Measurements from ENCODE around the gene FRAT2.

FRAT2 gene

DNA sequence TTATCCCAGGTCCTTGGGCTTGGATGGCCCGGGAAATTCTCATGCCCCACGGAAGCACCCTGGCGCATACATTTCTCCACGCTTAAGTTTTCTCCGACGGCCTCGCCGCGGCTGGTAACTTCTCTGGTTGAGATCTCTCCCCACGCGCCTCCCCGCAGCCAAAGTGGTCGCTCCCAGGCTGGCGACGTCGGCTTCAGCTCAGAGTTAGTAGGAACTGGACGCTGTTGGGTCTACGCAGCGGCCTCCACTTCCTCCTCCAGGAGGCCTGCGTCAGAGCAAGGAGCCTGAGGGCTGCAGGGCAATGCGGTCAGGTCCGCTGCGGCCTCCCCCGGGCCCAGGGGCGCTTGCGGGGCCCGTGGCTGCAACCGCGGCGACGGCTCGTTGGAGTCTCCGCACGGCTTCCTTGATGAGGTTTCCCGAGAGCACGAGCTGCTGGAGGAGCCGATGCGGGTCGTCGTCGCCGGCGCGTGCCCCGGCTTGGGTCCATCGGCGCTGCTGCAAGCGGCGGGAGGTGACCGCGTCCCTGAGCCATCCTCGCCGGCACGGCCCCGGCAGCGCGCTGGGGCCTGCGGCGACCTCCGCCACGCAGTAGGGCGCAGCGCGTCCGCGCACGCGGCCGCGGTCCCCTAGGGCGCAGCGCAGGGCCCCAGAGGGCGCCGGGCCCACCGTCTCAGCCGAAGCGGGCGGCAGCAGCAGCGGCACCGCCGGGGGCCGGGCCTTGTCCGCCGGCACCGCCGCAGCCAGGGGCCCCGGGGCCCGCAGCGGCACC is 744 bp downstream of the FRAT2 start:
- H3K27ac ChIP-seq (ENCODE audit: low read depth, low read length) = peak overlapping the region; percentile 98

DNA sequence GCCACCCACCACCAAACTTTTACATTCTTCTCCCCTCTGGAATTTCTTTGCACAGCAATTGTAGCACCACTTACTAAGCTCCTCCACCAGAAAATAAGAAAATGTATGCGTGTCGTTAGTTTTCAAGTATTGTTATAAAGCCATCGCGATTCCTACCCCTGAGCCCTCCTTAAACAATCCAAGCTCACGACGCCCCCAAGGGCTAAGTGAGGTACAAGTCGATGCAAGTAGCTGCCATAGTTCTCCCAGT is 1.3 kb downstream of the FRAT2 start:
- Histone ChIP-seq H3K27me3 (ENCODE audit: insufficient read depth, low read length) (peaks cover 6% of the 10 kb centered on the region; the same call in 1 of the 2 replicates), H3K4me3 (ENCODE audit: low read length) (peak overlapping the region; percentile 82), H3K27ac (ENCODE audit: low read depth, low read length) (peak overlapping the region; percentile 5), H3K36me3 (ENCODE audit: insufficient read depth, low read length) (peaks cover 21% of the 10 kb centered on the region), H3K9ac (ENCODE audit: low read depth, low read length) (peak overlapping the region; percentile 94), H3K9me3 (ENCODE audit: insufficient read depth, low read depth, low read length) (no peaks in the 10 kb centered on the region), H3K4me1 (ENCODE audit: insufficient read depth, low read length) (peaks cover 26% of the 10 kb centered on the region)
- 0% methylated on average over 5 of the region's 7 CpGs for whole genome bisulfite sequencing

More for the DNA sequence above, 744 bp downstream of the FRAT2 start:
- Histone ChIP-seq H3K4me1 (ENCODE audit: insufficient read depth, low read length) (peaks cover 25% of the 10 kb centered on the region), H3K36me3 (ENCODE audit: insufficient read depth, low read length) (peaks cover 17% of the 10 kb centered on the region), H3K27me3 (ENCODE audit: insufficient read depth, low read length) (peaks cover 6% of the 10 kb centered on the region; the same call in 1 of the 2 replicates), H3K9ac (ENCODE audit: low read depth, low read length) (peak overlapping the region; percentile 94), H3K4me3 (ENCODE audit: low read length) (peak overlapping the region; percentile 82), H3K9me3 (ENCODE audit: insufficient read depth, low read depth, low read length) (no peaks in the 10 kb centered on the region)
- under 1% methylated on average over 89 of the region's 89 CpGs for WGBS

DNA sequence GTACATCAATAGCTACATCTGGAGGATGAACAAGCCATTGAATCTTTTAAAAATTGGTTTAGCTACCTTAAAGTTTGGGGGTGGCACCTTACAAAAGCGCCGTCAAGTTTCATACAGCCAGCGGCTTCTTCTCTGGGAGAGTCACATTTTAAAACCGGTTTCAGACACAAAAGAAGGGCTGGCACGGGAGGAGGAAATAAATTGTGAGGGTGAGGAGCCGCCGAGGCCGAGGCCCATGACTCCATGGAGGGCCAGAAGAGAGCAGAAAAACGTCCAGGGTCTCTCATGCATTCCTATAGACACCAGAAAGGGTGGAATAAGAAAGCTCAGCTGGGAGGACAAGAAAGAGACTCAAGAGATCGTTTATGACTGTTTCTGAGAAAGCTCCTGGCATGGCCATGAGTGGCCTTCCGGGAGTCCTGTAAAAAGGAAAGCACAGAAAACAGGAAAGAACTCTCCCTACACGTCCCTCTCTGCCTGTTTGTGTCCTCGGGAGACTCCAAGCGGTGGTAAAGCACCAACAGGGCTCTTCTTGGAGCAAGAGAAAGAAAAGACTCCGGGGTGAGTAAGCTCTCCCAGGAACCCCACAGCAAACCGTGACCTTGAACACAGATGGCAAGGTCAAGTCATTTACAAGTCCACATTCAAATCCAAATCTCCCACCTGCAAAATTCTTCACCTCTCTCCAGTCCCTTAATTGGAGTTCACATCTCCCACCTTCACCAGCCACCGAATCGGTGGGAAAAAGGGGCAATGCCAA is 1.8 kb downstream of the FRAT2 start:
- 3% methylated on average over 18 of the region's 18 CpGs for WGBS
- peaks cover 21% of the 10 kb centered on the region for H3K36me3 ChIP-seq (ENCODE audit: insufficient read depth, low read length)
- H3K27me3 ChIP-seq (ENCODE audit: insufficient read depth, low read length) = peaks cover 6% of the 10 kb centered on the region; the same call in 1 of the 2 replicates
- peaks cover 21% of the 10 kb centered on the region for H3K4me1 ChIP-seq (ENCODE audit: insufficient read depth, low read length)
- H3K27ac ChIP-seq (ENCODE audit: low read depth, low read length) = peak overlapping the region; percentile 5
- peak overlapping the region; percentile 94 for H3K9ac ChIP-seq (ENCODE audit: low read depth, low read length)
- no peaks in the 10 kb centered on the region for H3K9me3 ChIP-seq (ENCODE audit: insufficient read depth, low read depth, low read length)
- peak overlapping the region; percentile 82 for H3K4me3 ChIP-seq (ENCODE audit: low read length)

- Histone ChIP-seq H3K9me3 (ENCODE audit: insufficient read depth, low read depth, low read length) (no peaks in the 10 kb centered on the region), H3K4me1 (ENCODE audit: insufficient read depth, low read length) (peaks cover 10% of the 10 kb centered on the region), H3K4me3 (ENCODE audit: low read length) (peak overlapping the region; percentile 82), H3K9ac (ENCODE audit: low read depth, low read length) (no peak overlapping the region; the same call in 1 of the 2 replicates), H3K36me3 (ENCODE audit: insufficient read depth, low read length) (peaks cover 21% of the 10 kb centered on the region), H3K27ac (ENCODE audit: low read depth, low read length) (no peak overlapping the region), H3K27me3 (ENCODE audit: insufficient read depth, low read length) (peaks cover 6% of the 10 kb centered on the region; the same call in 1 of the 2 replicates)
- 59% methylated on average over 6 of the region's 6 CpGs for WGBS
Measured at GRCh38 chr10:97331153-97331703, 3.3 kb downstream of the FRAT2 start.

GRCh38 chr10:97329766-97330165 is 4.8 kb downstream of the FRAT2 start:
- Histone ChIP-seq H3K4me3 (ENCODE audit: low read length) (no peak overlapping the region), H3K4me1 (ENCODE audit: insufficient read depth, low read length) (peaks cover 11% of the 10 kb centered on the region)
- WGBS = 94% methylated on average over 5 of the region's 5 CpGs

GRCh38 chr10:97328646-97329453 is 5.7 kb downstream of the FRAT2 start:
- H3K36me3 ChIP-seq (ENCODE audit: insufficient read depth, low read length) = peaks cover 21% of the 10 kb centered on the region
- H3K27ac ChIP-seq (ENCODE audit: low read depth, low read length) = no peak overlapping the region
- H3K9me3 ChIP-seq (ENCODE audit: insufficient read depth, low read depth, low read length) = no peaks in the 10 kb centered on the region
- WGBS = 99% methylated on average over 3 of the region's 3 CpGs
- H3K4me1 ChIP-seq (ENCODE audit: insufficient read depth, low read length) = peaks cover 11% of the 10 kb centered on the region
- H3K27me3 ChIP-seq (ENCODE audit: insufficient read depth, low read length) = peaks cover 6% of the 10 kb centered on the region; the same call in 1 of the 2 replicates
- H3K4me3 ChIP-seq (ENCODE audit: low read length) = no peak overlapping the region
- H3K9ac ChIP-seq (ENCODE audit: low read depth, low read length) = no peak overlapping the region

More at GRCh38 chr10:97329766-97330165, 4.8 kb downstream of the FRAT2 start:
- H3K9ac ChIP-seq (ENCODE audit: low read depth, low read length) = no peak overlapping the region
- peaks cover 6% of the 10 kb centered on the region; the same call in 1 of the 2 replicates for H3K27me3 ChIP-seq (ENCODE audit: insufficient read depth, low read length)
- no peaks in the 10 kb centered on the region for H3K9me3 ChIP-seq (ENCODE audit: insufficient read depth, low read depth, low read length)
- H3K36me3 ChIP-seq (ENCODE audit: insufficient read depth, low read length) = peaks cover 21% of the 10 kb centered on the region
- no peak overlapping the region for H3K27ac ChIP-seq (ENCODE audit: low read depth, low read length)

GRCh38 chr10:97327348-97328294 is 6.9 kb downstream of the FRAT2 start:
- H3K27me3 ChIP-seq (ENCODE audit: insufficient read depth, low read length) = no peaks in the 10 kb centered on the region
- H3K4me1 ChIP-seq (ENCODE audit: insufficient read depth, low read length) = peaks cover 11% of the 10 kb centered on the region
- no peak overlapping the region for H3K4me3 ChIP-seq (ENCODE audit: low read length)
- H3K27ac ChIP-seq (ENCODE audit: low read depth, low read length) = peak overlapping the region; percentile 33; the same call in 1 of the 2 replicates
- no peak overlapping the region for H3K9ac ChIP-seq (ENCODE audit: low read depth, low read length)
- H3K9me3 ChIP-seq (ENCODE audit: insufficient read depth, low read depth, low read length) = no peaks in the 10 kb centered on the region
- peaks cover 21% of the 10 kb centered on the region for H3K36me3 ChIP-seq (ENCODE audit: insufficient read depth, low read length)
- WGBS = 83% methylated on average over 6 of the region's 7 CpGs

DNA sequence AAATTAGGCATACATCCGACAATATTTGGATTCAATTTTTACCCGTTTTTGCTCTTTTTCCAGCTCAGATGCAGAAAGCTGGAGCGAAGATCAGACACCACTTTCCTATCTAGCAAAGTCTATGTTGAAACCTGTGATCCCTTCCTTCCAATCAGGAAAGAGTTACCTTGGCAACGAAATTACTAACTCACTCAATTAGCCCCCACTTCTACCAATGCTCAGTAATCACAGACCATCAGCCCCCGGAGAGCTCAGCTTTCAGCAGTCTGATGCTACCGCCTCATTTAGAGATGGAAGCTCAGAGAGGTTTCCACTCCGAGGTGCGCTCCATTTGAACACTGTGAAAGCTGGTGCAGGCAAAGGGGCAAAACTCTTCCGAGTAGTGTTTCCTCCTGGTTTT is 8.8 kb downstream of the FRAT2 start:
- 86% methylated on average over 9 of the region's 9 CpGs for WGBS
- Histone ChIP-seq H3K27ac (ENCODE audit: low read depth, low read length) (no peak overlapping the region), H3K9me3 (ENCODE audit: insufficient read depth, low read depth, low read length) (no peaks in the 10 kb centered on the region), H3K4me3 (ENCODE audit: low read length) (no peak overlapping the region), H3K9ac (ENCODE audit: low read depth, low read length) (no peak overlapping the region), H3K36me3 (ENCODE audit: insufficient read depth, low read length) (peaks cover 18% of the 10 kb centered on the region), H3K4me1 (ENCODE audit: insufficient read depth, low read length) (peaks cover 23% of the 10 kb centered on the region), H3K27me3 (ENCODE audit: insufficient read depth, low read length) (peaks cover 18% of the 10 kb centered on the region)

DNA sequence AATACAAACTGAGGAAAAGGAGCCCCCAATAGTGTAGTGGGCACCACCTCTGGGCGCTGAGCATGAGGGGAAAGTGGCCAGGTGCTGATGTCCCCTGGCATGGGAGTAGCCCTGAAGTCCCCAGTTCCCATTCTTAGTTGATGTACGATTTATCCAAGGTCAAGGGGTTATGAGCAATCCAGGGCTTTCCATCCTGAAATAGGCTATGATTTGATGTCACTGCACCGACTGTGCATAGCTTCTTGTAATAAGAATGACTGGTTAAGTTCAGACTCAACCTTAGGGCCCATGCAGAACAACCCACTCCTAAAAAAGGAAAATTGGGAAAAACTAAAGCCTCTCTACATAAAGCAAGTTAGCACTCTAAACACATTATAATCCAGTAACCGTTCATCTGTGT is 11.0 kb downstream of the FRAT2 start:
- Histone ChIP-seq H3K4me3 (ENCODE audit: low read length) (no peak overlapping the region), H3K27me3 (ENCODE audit: insufficient read depth, low read length) (peaks cover 30% of the 10 kb centered on the region), H3K36me3 (ENCODE audit: insufficient read depth, low read length) (peaks cover 1% of the 10 kb centered on the region), H3K9me3 (ENCODE audit: insufficient read depth, low read depth, low read length) (no peaks in the 10 kb centered on the region), H3K27ac (ENCODE audit: low read depth, low read length) (no peak overlapping the region), H3K9ac (ENCODE audit: low read depth, low read length) (no peak overlapping the region), H3K4me1 (ENCODE audit: insufficient read depth, low read length) (peaks cover 22% of the 10 kb centered on the region)
- WGBS = 95% methylated on average over 4 of the region's 4 CpGs

DNA sequence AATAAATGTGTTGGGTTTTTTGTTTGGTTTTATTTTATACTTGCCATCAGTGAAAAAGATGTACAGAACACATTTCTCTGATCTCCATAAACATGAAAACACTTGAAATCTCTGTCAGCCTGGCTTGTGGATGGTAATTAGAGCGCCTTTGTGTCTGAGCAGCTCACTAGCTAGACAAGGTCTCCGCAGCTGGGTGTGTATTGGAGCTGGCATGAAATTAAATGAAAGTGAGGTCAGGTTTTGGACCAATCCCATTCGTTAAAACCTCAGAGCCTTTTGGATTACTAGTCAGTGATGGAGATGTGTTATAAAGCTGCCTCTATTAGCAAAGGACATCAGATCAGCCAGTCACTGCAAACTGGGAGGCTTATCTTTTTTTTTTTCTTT is 12.7 kb downstream of the FRAT2 start:
- Histone ChIP-seq H3K4me3 (ENCODE audit: low read length) (peak overlapping the region; percentile 68), H3K4me1 (ENCODE audit: insufficient read depth, low read length) (peaks cover 22% of the 10 kb centered on the region), H3K27me3 (ENCODE audit: insufficient read depth, low read length) (peaks cover 37% of the 10 kb centered on the region), H3K9me3 (ENCODE audit: insufficient read depth, low read depth, low read length) (no peaks in the 10 kb centered on the region), H3K36me3 (ENCODE audit: insufficient read depth, low read length) (no peaks in the 10 kb centered on the region), H3K27ac (ENCODE audit: low read depth, low read length) (no peak overlapping the region), H3K9ac (ENCODE audit: low read depth, low read length) (peak overlapping the region; percentile 45)
- WGBS = 54% methylated on average over 3 of the region's 3 CpGs
